22Rv1 (cell line): Measurements from ENCODE around the gene ZNHIT6.

Experiments
- ZFX ChIP-seq: fragments of 450-650 bp; IDR thresholded peaks from 2 replicates; pipeline ENCODE4 v1.6.1; 2017; ENCODE audit warnings: antibody characterized with exemption, borderline replicate concordance
- TF ChIP-seq, protein P1 (sequence below): fragments of 450-650 bp; IDR thresholded peaks from 2 replicates; pipeline ENCODE4 v1.5.1; 2017; ENCODE audit warnings: mild to moderate bottlenecking

- TF ChIP-seq, protein P1, sequence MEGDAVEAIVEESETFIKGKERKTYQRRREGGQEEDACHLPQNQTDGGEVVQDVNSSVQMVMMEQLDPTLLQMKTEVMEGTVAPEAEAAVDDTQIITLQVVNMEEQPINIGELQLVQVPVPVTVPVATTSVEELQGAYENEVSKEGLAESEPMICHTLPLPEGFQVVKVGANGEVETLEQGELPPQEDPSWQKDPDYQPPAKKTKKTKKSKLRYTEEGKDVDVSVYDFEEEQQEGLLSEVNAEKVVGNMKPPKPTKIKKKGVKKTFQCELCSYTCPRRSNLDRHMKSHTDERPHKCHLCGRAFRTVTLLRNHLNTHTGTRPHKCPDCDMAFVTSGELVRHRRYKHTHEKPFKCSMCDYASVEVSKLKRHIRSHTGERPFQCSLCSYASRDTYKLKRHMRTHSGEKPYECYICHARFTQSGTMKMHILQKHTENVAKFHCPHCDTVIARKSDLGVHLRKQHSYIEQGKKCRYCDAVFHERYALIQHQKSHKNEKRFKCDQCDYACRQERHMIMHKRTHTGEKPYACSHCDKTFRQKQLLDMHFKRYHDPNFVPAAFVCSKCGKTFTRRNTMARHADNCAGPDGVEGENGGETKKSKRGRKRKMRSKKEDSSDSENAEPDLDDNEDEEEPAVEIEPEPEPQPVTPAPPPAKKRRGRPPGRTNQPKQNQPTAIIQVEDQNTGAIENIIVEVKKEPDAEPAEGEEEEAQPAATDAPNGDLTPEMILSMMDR: no peak
- TF ChIP-seq ZFX: no peak
Observed at GRCh38 chr1:85604298-85604997, 103.8 kb downstream of the ZNHIT6 start.
